LHCN-M2 (cell line): ENCODE data around the gene TLCD1. TPM values are rescaled to one million over a fixed set of nuclear protein-coding genes. Genes with fewer than 3 reads are reported as not detected.

Source experiments
- DNase-seq: peaks from one replicate; pipeline ENCODE4 v3.0.0-alpha.2; 2012; ENCODE audit warnings: low read depth
- total RNA-seq: library from RNA; depleted of rRNA; stranded (reverse); fragments of >200 nt; gene quantifications from 2 replicates; pipeline ENCODE4 v1.2.3, GENCODE V29; 2014

The TLCD1 gene
- total RNA-seq, 1 experiment from 2014 or later, result 9.2 TPM

GRCh38 chr17:28714281-28714680, 11.8 kb downstream of the TLCD1 start:
- no peak for DNase-seq

- DNase-seq, result no peak
These were observed 13.2 kb downstream of the TLCD1 start for GRCh38 chr17:28712705-28713415.

- DNase-seq, result no peak
These were observed 13.9 kb downstream of the TLCD1 start for GRCh38 chr17:28712032-28712704.

GRCh38 chr17:28711723-28712031, 14.4 kb downstream of the TLCD1 start, which contains the start of gene PROCA1:
Gene PROCA1, minus strand, starts transcription at chr17:28711888. Its CDS starts 228 bp downstream, at chr17:28711660.
- no peak for DNase-seq

GRCh38 chr17:28710861-28711722, 14.9 kb downstream of the TLCD1 start:
- peak; percentile 89 for DNase-seq

GRCh38 chr17:28707339-28707720, 18.7 kb downstream of the TLCD1 start:
- DNase-seq, result no peak

GRCh38 chr17:28706471-28707338, 19.3 kb downstream of the TLCD1 start:
- no peak for DNase-seq

- no peak for DNase-seq
These were observed 20.2 kb downstream of the TLCD1 start for GRCh38 chr17:28705728-28706334.

- no peak for DNase-seq
These were observed 20.9 kb downstream of the TLCD1 start for GRCh38 chr17:28705074-28705659.

- DNase-seq, result no peak
These were observed 21.7 kb downstream of the TLCD1 start for GRCh38 chr17:28704219-28704858.

GRCh38 chr17:28703552-28704218, 22.3 kb downstream of the TLCD1 start:
- no peak for DNase-seq

- no peak for DNase-seq
These were observed 23.3 kb downstream of the TLCD1 start for GRCh38 chr17:28702752-28703150.

- no peak for DNase-seq
These were observed 23.8 kb downstream of the TLCD1 start for GRCh38 chr17:28702026-28702751.

- DNase-seq, result no peak
These were observed 25.1 kb downstream of the TLCD1 start for GRCh38 chr17:28700830-28701492.

- DNase-seq, result no peak
These were observed 25.8 kb downstream of the TLCD1 start for GRCh38 chr17:28700278-28700677.

- no peak for DNase-seq
These were observed 27.6 kb downstream of the TLCD1 start for GRCh38 chr17:28698253-28698941.

- DNase-seq, result no peak
These were observed 32.2 kb downstream of the TLCD1 start for GRCh38 chr17:28693869-28694268.

- DNase-seq, result no peak
These were observed 37.0 kb downstream of the TLCD1 start for GRCh38 chr17:28689011-28689410.
